GM10266 (cell line): ENCODE results near the gene AGBL4.

Experiments used
- DNase-seq: peaks from one replicate; pipeline ENCODE4 v3.0.0; 2012; ENCODE audit errors: extremely low spot score
- TF ChIP-seq, protein P1 (sequence below): IDR thresholded peaks from 2 replicates; pipeline ENCODE4 v1.5.1; 2012; ENCODE audit warnings: mild to moderate bottlenecking, low read depth; ENCODE audit not compliant: control insufficient read depth, insufficient read depth; ENCODE audit errors: missing control alignments

Gene AGBL4

DNA sequence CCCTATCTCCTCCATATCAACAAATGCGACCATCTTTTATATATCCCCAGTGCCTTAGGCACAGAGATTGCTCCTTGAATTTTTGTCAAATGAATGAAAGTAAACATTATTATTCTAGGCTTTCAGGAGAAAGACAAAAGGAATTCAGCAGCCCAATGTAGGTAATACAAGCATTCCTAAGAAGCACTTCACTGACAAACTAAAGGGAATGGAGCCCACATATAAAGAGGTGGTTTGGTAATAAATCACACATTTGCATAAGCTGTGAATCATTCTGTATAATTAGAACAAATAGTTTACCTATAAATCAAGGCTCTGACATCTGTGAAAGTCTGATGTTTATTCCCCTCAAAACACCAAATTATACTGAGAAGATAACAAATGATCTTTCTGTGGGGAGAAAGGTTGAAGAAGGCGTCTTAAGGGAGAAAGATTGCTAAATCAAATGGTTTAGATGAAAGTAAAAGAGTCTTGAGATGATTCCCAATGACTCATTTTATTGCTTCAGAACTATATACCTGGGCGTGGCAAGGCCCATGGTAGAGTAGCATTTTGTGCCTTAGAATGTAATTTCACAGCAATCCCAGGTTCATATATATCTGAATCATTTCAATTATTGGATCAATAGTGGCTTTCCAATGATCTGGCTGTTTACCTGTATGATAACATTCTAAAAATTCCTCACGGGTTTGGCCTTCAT lies 558.1 kb downstream of the AGBL4 start:
- TF ChIP-seq, protein P1, sequence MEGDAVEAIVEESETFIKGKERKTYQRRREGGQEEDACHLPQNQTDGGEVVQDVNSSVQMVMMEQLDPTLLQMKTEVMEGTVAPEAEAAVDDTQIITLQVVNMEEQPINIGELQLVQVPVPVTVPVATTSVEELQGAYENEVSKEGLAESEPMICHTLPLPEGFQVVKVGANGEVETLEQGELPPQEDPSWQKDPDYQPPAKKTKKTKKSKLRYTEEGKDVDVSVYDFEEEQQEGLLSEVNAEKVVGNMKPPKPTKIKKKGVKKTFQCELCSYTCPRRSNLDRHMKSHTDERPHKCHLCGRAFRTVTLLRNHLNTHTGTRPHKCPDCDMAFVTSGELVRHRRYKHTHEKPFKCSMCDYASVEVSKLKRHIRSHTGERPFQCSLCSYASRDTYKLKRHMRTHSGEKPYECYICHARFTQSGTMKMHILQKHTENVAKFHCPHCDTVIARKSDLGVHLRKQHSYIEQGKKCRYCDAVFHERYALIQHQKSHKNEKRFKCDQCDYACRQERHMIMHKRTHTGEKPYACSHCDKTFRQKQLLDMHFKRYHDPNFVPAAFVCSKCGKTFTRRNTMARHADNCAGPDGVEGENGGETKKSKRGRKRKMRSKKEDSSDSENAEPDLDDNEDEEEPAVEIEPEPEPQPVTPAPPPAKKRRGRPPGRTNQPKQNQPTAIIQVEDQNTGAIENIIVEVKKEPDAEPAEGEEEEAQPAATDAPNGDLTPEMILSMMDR = no peak
- DNase-seq = no peak

DNA sequence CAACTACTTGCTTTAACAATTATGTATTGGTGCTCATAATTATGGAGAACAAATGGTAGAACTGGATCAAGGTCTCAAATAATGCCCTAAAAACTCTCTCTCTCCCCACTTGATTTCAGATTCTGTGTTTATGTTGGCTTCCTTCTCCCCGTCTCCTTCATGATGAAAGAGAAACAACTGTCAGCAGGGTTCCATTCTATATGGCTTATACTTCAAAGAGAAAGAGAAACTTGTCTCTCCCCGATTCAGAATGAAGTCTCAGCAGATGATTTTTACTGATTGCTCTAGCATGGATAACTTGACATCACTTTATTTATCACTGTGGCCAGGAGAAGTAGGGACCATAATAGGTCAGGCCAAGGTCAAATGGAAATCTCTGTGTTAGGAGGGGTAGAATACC lies 575.6 kb downstream of the AGBL4 start:
- TF ChIP-seq, protein P1 = no peak

DNA sequence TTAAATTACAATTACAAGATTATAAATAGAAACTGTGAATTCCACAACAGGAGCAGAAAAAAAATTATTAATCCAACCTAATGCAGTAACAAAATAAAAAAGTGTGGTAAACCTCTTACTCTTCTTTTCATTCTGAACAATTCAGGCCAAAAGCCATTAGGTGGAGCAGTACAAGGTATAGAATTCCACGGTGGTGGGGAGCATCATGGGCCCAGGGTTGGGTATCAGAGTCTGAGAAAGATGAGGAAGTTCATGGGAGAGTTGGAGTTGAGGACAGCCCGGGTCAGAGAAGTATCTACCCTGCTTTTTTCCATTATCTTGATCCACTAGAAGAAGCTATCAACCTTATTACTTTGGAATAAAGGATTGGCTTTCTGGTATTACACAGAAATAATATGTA lies 586.9 kb downstream of the AGBL4 start:
- TF ChIP-seq, protein P1 = no peak

More for the DNA sequence above, 575.6 kb downstream of the AGBL4 start:
- DNase-seq = no peak

DNA sequence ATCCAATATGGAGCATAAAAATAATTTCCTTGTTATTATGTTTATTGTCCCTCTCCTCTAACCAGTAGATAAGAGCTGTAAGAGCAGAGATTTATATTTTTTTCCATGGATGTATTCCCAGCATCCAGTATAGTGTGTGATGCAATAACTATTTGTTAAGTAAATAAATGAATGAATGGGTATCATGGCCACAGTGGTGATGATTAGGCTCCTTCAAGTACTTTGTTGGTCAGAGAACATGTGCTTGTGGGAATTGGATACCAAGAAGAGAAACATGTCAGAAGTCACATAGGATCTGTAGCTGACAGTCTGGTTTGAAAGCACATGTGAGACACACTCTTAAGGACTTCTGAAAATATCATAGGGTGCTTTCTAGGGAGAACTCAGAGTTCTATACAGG lies 588.5 kb downstream of the AGBL4 start:
- TF ChIP-seq, protein P1 = no peak
- no peak for DNase-seq

More for the DNA sequence above, 586.9 kb downstream of the AGBL4 start:
- no peak for DNase-seq

DNA sequence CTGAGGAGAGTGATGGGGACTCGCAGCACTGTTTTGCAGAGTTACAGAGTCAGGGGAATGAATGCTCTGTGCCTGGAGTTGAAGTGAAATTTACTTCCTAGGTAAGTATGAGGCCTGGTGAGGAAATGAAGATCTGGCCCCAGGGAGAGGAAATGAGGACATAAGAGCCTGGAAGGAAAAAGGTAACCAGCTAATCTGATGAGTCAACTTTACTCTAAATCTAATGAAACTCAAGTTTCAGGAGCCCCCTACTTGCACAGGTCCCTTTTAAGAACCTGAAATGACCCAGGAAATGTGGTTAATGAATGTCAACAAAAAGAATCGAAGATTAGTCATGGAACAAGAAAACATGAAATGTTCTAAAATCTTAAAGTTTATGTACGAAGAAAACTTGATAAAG lies 599.0 kb downstream of the AGBL4 start:
- TF ChIP-seq, protein P1 = no peak
- DNase-seq = no peak

DNA sequence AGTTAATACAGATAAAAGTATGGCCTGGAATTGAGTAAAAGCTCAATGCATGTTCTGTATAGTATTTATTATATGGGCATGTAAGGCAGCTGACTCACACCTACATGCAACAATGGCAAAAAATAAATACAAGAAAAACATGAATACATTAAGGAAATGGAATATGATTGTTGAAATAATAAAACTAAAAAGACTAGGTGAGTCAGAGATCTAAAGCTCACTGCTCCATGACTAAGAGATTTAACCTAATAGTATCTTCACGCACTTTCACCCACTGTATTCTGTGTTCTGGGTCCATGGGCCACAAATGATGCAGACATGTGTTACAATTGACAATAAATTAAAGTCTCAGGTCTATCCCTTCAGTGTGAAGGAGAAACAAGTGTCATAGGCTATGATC lies 607.0 kb downstream of the AGBL4 start:
- no peak for DNase-seq
- TF ChIP-seq, protein P1 = no peak

DNA sequence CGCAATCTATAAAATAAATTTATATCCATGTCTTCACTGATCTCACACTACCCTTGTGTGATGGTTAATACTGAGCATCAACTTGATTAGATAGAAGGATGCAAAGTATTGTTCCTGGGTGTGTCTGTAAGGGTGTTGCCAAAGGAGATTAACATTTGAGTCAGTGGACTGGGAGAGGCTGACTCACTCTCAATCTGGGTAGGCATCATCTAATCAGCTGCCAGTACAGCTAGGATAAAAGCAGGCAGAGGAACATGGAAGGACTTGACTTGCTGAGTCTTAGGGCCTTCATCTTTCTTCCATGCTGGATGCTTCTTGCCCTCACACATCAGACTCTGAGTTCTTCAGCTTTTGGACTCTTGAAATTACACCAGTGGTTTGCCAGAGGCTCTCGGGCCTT lies 615.4 kb downstream of the AGBL4 start:
- DNase-seq = no peak
- TF ChIP-seq, protein P1 = no peak
